NCI-H146 treated with DMSO at 0.1 percent for 48 hours (cell line): ENCODE measurements around the gene RPL35.
"Not testable (repeated sequence)": the region's sequence is repeated elsewhere in the genome, so short reads cannot be mapped to it uniquely, and the experiment has no call there.

Source experiments
- DNase-seq: peaks from one replicate; lab custom pipeline; 2025; ENCODE audit not compliant: unreplicated experiment; lab: John Stamatoyannopoulos, UW

The RPL35 gene

GRCh38 chr9:124853605-124854143, 8.1 kb downstream of the RPL35 start:
- DNase-seq = no peak

- peak; percentile 40 for DNase-seq
Observed at GRCh38 chr9:124852829-124853531, 8.8 kb downstream of the RPL35 start, which contains the start of gene WDR38. WDR38 (plus strand) TSS chr9:124853460; CDS start chr9:124853532, 72 bp downstream.

- DNase-seq = no peak
Observed at GRCh38 chr9:124852121-124852828, 9.5 kb downstream of the RPL35 start.

- no peak for DNase-seq
Observed at GRCh38 chr9:124849801-124850200, 12.0 kb downstream of the RPL35 start.

GRCh38 chr9:124846969-124847368, 14.8 kb downstream of the RPL35 start:
- DNase-seq = no peak

- not testable (repeated sequence) for DNase-seq
Observed at GRCh38 chr9:124846467-124846866, 15.3 kb downstream of the RPL35 start.

- no peak for DNase-seq
Observed at GRCh38 chr9:124844291-124844690, 17.5 kb downstream of the RPL35 start.

- no peak for DNase-seq
Observed at GRCh38 chr9:124843456-124844034, 18.2 kb downstream of the RPL35 start.

- DNase-seq = no peak
Observed at GRCh38 chr9:124841075-124841821, 20.5 kb downstream of the RPL35 start.

- DNase-seq = no peak
Observed at GRCh38 chr9:124840300-124840833, 21.4 kb downstream of the RPL35 start.

GRCh38 chr9:124839612-124840299, 22.0 kb downstream of the RPL35 start:
- DNase-seq = peak; percentile 48

- not testable (repeated sequence) for DNase-seq
Observed at GRCh38 chr9:124838567-124839275, 23.0 kb downstream of the RPL35 start.

GRCh38 chr9:124838132-124838531, 23.6 kb downstream of the RPL35 start:
- DNase-seq = not testable (repeated sequence)

- no peak for DNase-seq
Observed at GRCh38 chr9:124835026-124835557, 26.7 kb downstream of the RPL35 start.

- DNase-seq = no peak
Observed at GRCh38 chr9:124834591-124834990, 27.2 kb downstream of the RPL35 start.

- DNase-seq = no peak
Observed at GRCh38 chr9:124831642-124832364, 30.0 kb downstream of the RPL35 start.

- no peak for DNase-seq
Observed at GRCh38 chr9:124830593-124830992, 31.2 kb downstream of the RPL35 start.

GRCh38 chr9:124829334-124829669, 32.5 kb downstream of the RPL35 start:
- DNase-seq = no peak
